ENCODE measurements around the gene TMEM151B. TPM values are rescaled to one million over a fixed set of nuclear protein-coding genes. Genes with fewer than 3 reads are reported as not detected.

The TMEM151B gene
- total and polyA plus RNA-seq, 2 experiments from 2014 or later = 0.30 TPM

DNA sequence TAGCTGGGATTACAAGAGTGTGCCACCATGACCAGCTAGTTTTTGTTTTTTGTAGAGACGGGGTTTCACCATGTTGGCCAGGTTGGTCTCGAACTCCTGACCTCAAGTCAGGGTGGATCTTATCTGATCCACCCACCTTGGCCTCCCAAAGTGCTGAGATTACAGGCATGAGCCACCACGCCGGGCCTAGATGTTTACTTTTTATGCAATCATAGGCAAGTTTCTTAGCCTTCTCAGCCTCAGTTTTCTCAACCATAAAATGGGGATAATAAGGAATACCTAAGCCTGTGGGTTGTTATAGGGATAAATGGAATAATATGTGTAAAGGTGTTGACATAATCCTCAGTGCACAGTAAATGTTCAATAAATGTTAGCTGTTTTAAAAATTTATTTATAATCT is 82.0 kb downstream of the TMEM151B start:
- Histone ChIP-seq H2AFZ (no peak overlapping the region), H3K4me3 (no peak overlapping the region), H3K27ac (no peak overlapping the region), H4K20me1 (ENCODE audit: insufficient read depth, poor library complexity, severe bottlenecking) (no peaks in the 10 kb centered on the region), H3K27me3 (no peaks in the 10 kb centered on the region), H3K36me3 (replicated peaks; ENCODE audit: insufficient read depth, low read depth) (no peaks in the 10 kb centered on the region), H3K4me1 (ENCODE audit: insufficient read depth) (no peaks in the 10 kb centered on the region), H3K9me3 (ENCODE audit: low read depth) (no peaks in the 10 kb centered on the region), H3K9me2 (replicated peaks; ENCODE audit: insufficient read depth) (no peaks in the 10 kb centered on the region), H3K79me2 (no peaks in the 10 kb centered on the region), H3K4me2 (no peak overlapping the region)
- TF ChIP-seq EZH2 (IDR thresholded peaks at IDR 0.05; ENCODE audit: borderline replicate concordance) (no peak), EZH2phosphoT487 (IDR thresholded peaks at IDR 0.05; ENCODE audit: low read depth, severe bottlenecking, unreplicated experiment) (no peak), CTCF (IDR thresholded peaks at IDR 0.05; ENCODE audit: poor library complexity) (no peak)
- no peak for DNase-seq (ENCODE audit: low spot score)
- WGBS (ENCODE audit: low lambda C conversion rate, missing lambda C conversion rate) = 80% methylated on average over 4 of the region's 4 CpGs

DNA sequence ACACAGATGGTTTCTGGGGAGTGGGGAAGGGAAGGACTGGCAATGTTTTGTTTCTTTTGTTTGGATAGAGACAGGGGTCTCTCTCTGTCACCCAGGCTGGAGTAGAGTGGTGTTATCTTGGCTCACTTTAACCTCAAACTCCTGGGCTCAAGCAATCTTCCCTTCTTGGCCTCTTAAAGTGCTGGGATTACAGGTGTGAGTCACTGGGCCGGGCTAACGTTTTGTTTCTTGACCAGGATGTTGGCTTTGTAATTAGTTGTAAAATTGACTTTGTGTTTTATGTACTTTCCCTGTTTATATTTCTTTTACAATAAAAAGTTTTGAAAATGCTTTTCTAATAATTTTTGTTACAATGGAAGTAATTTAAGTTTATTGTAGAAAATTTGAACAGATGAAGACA is 83.1 kb downstream of the TMEM151B start:
- peak; percentile 32 for DNase-seq (ENCODE audit: low spot score)
- WGBS (ENCODE audit: low lambda C conversion rate, missing lambda C conversion rate) = 32% methylated on average over 2 of the region's 2 CpGs
- H3K4me1 ChIP-seq (ENCODE audit: insufficient read depth) = no peaks in the 10 kb centered on the region
- peak overlapping the region; percentile 23 for H3K27ac ChIP-seq
- no peak overlapping the region for H3K4me2 ChIP-seq
- TF ChIP-seq CTCF (IDR thresholded peaks at IDR 0.05; ENCODE audit: poor library complexity) (no peak), EZH2 (IDR thresholded peaks at IDR 0.05; ENCODE audit: borderline replicate concordance) (no peak), EZH2phosphoT487 (IDR thresholded peaks at IDR 0.05; ENCODE audit: low read depth, severe bottlenecking, unreplicated experiment) (no peak)
- H3K27me3 ChIP-seq = no peaks in the 10 kb centered on the region
- H3K4me3 ChIP-seq = no peak overlapping the region
- no peaks in the 10 kb centered on the region for H4K20me1 ChIP-seq (ENCODE audit: insufficient read depth, poor library complexity, severe bottlenecking)
- no peaks in the 10 kb centered on the region for H3K9me3 ChIP-seq (ENCODE audit: low read depth)
- no peaks in the 10 kb centered on the region for H3K36me3 ChIP-seq (replicated peaks; ENCODE audit: insufficient read depth, low read depth)
- no peak overlapping the region for H2AFZ ChIP-seq
- no peaks in the 10 kb centered on the region for H3K9me2 ChIP-seq (replicated peaks; ENCODE audit: insufficient read depth)
- no peaks in the 10 kb centered on the region for H3K79me2 ChIP-seq

GRCh38 chr6:44355640-44356039 is 85.4 kb downstream of the TMEM151B start:
- no peaks in the 10 kb centered on the region for H3K36me3 ChIP-seq (replicated peaks; ENCODE audit: insufficient read depth, low read depth)

More at GRCh38 chr6:44355640-44356039, 85.4 kb downstream of the TMEM151B start:
- no peaks in the 10 kb centered on the region for H3K9me3 ChIP-seq (ENCODE audit: low read depth)
- no peaks in the 10 kb centered on the region for H3K4me1 ChIP-seq (ENCODE audit: insufficient read depth)
- no peak overlapping the region for H2AFZ ChIP-seq
- H3K27ac ChIP-seq = no peak overlapping the region
- H3K4me2 ChIP-seq = no peak overlapping the region
- no peaks in the 10 kb centered on the region for H3K27me3 ChIP-seq
- no peak for DNase-seq (ENCODE audit: low spot score)
- H3K9me2 ChIP-seq (replicated peaks; ENCODE audit: insufficient read depth) = no peaks in the 10 kb centered on the region
- no peaks in the 10 kb centered on the region for H4K20me1 ChIP-seq (ENCODE audit: insufficient read depth, poor library complexity, severe bottlenecking)
- no peaks in the 10 kb centered on the region for H3K79me2 ChIP-seq
- 74% methylated on average over 4 of the region's 4 CpGs for WGBS (ENCODE audit: low lambda C conversion rate, missing lambda C conversion rate)
- no peak overlapping the region for H3K4me3 ChIP-seq
- no peak for TF ChIP-seq CTCF (IDR thresholded peaks at IDR 0.05; ENCODE audit: poor library complexity)
- no peak for TF ChIP-seq EZH2 (IDR thresholded peaks at IDR 0.05; ENCODE audit: borderline replicate concordance)
